Spleen (tissue), 7 donors: ENCODE data around the gene EHBP1.

Experiments
- POLR2A ChIP-seq, 3 donors: fragments of 450-650 bp; IDR thresholded peaks; one replicate each; pipeline ENCODE4 v1.5.1; 2017; ENCODE audit warnings: antibody characterized with exemption in 3 of 3, mild to moderate bottlenecking in 1 of 3
- TF ChIP-seq, protein P1 (sequence below), 11 experiments: fragments of 200-600 bp in 7 of 11; fragments of 450-650 bp in 4 of 11; sonication (generic) in 4 of 11; IDR thresholded peaks in 8 of 11; conservative IDR thresholded peaks in 3 of 11; 1 replicate in 7 of 11; 2 replicates in 4 of 11; pipeline versions ENCODE4 v1.4.0 to v1.8.0; 2016 to 2021; ENCODE audit warnings: antibody characterized with exemption in 11 of 11, inconsistent platforms in 4 of 11, mild to moderate bottlenecking in 1 of 11
- donor health status: DM: no; HTN: no; CAD: no; lungs with moderate emphysema.
- donor health status: DM: no; HTN: no; CAD: no.
- donor health status: DM: no; HTN: no; CAD: no.

DNA sequence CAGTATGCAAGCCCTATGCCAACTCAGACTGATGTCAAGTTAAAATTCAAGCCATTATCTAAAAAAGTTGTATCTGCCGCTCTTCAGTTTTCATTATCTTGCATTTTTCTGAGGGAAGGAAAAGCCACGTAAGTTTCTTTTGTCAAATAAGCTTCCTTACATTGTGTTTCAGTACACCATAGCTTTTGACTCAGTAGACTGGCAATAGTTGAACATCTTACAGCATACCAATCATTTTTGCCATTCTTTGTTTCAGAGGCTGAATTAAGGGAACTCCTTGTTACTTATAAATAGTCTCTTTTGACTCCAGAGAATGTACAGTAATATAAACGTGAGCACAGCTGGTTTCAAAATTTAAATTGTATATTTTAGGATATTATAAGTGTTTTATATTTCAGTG lies 120.6 kb downstream of the EHBP1 start:
- TF ChIP-seq POLR2A (IDR thresholded peaks at IDR 0.05), result no peak
- TF ChIP-seq, protein P1, sequence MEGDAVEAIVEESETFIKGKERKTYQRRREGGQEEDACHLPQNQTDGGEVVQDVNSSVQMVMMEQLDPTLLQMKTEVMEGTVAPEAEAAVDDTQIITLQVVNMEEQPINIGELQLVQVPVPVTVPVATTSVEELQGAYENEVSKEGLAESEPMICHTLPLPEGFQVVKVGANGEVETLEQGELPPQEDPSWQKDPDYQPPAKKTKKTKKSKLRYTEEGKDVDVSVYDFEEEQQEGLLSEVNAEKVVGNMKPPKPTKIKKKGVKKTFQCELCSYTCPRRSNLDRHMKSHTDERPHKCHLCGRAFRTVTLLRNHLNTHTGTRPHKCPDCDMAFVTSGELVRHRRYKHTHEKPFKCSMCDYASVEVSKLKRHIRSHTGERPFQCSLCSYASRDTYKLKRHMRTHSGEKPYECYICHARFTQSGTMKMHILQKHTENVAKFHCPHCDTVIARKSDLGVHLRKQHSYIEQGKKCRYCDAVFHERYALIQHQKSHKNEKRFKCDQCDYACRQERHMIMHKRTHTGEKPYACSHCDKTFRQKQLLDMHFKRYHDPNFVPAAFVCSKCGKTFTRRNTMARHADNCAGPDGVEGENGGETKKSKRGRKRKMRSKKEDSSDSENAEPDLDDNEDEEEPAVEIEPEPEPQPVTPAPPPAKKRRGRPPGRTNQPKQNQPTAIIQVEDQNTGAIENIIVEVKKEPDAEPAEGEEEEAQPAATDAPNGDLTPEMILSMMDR (IDR thresholded peaks at IDR 0.05 in 8 of 11, conservative IDR thresholded peaks at IDR 0.05 in 3 of 11), result no peak
